Lower lobe of right lung (tissue), 2 donors: ENCODE results near the gene SAAL1. TPM values are rescaled to one million over a fixed set of nuclear protein-coding genes. Genes with fewer than 3 reads are reported as not detected.

Source experiments
- ATAC-seq, 2 donors: fragments of 200-7000 bp; cut with Tn5 transposase; one replicate each; pipeline ENCODE4 v1.9.1; 2020 to 2022; ENCODE audit warnings: mild to moderate bottlenecking in 2 of 2, moderate library complexity in 2 of 2
- DNase-seq: peaks from one replicate; pipeline ENCODE4 v3.0.0-alpha.2; 2020
- H3K27ac ChIP-seq: fragments of 200-600 bp; one replicate; pipeline ENCODE4 v1.8.0; 2022
- H3K27me3 ChIP-seq: fragments of 200-600 bp; one replicate; pipeline ENCODE4 v1.8.0; 2022; ENCODE audit warnings: low read depth
- H3K36me3 ChIP-seq: fragments of 200-600 bp; one replicate; pipeline ENCODE4 v1.8.0; 2022; ENCODE audit warnings: mild to moderate bottlenecking
- H3K4me1 ChIP-seq: fragments of 200-600 bp; one replicate; pipeline ENCODE4 v1.8.0; 2022
- H3K4me3 ChIP-seq: fragments of 200-600 bp; one replicate; pipeline ENCODE4 v1.8.0; 2022; ENCODE audit warnings: mild to moderate bottlenecking
- H3K9me3 ChIP-seq: fragments of 200-600 bp; one replicate; pipeline ENCODE4 v1.8.0; 2022
- intact Hi-C: fragments of 100-400 bp; cut with DNase I; formaldehyde crosslinking; loops from one replicate; pipeline ENCODE4 v1.11.0; 2022
- total RNA-seq: library from RNA; stranded (reverse); fragmentation: NEBNext Ultra II Directional; extraction: Animal tissue kit (Norgen Biotek cat#: 25700); gene quantifications from one replicate; pipeline ENCODE4 v1.2.1, GENCODE V29; 2021
- TF ChIP-seq, protein P1 (sequence below): fragments of 200-600 bp; IDR thresholded peaks from one replicate; pipeline ENCODE4 v1.8.0; 2022; ENCODE audit warnings: antibody characterized with exemption, mild to moderate bottlenecking
- donor health status: DM: no; HTN: yes; CAD: no; lungs with severe emphysema.

The SAAL1 gene
- total RNA-seq, 1 donor from 2014 or later = 9.5 TPM

DNA sequence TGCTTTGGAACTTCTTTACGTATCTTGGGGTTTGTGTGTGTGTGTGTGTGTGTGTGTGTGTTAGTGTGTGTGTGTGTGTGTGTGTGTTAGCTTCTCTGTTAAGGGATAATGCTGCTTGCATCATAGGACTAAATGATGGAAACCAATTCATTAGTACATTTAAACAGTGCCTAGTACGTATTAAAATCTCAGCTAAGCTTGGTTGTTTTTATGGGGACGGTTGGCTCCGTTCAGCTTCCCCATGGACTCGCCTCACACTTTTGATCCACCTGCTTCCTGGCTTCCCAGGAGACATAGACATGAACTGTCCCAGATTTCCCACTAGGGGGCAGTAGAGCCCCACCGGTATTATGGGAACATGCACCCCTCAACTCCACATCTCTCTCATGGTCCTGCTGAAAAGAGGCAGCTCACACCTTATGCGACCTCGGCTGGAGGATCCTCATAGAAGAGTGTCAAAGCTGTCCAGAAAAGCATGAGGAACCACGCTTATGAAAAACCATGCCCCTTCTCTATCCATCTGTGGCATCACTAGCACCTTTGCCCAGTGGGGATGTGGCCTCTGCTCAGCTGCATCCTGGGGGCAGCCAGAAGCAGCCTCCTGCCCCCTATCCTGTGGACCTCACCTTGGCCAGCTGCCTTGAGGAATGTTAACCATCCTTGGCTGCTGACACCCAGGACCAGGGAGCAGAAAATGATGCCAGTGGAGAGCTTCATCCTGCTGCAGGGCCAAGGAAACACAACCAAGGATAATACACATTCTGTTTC is 9.7 kb upstream of the SAAL1 start:
- TF ChIP-seq, protein P1, sequence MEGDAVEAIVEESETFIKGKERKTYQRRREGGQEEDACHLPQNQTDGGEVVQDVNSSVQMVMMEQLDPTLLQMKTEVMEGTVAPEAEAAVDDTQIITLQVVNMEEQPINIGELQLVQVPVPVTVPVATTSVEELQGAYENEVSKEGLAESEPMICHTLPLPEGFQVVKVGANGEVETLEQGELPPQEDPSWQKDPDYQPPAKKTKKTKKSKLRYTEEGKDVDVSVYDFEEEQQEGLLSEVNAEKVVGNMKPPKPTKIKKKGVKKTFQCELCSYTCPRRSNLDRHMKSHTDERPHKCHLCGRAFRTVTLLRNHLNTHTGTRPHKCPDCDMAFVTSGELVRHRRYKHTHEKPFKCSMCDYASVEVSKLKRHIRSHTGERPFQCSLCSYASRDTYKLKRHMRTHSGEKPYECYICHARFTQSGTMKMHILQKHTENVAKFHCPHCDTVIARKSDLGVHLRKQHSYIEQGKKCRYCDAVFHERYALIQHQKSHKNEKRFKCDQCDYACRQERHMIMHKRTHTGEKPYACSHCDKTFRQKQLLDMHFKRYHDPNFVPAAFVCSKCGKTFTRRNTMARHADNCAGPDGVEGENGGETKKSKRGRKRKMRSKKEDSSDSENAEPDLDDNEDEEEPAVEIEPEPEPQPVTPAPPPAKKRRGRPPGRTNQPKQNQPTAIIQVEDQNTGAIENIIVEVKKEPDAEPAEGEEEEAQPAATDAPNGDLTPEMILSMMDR = peak; percentile 82
- intact Hi-C loops = no loop called here
- H3K9me3 ChIP-seq = no peaks in the 10 kb centered on the region
- H3K36me3 ChIP-seq = no peaks in the 10 kb centered on the region
- H3K4me1 ChIP-seq = no peaks in the 10 kb centered on the region
- ATAC-seq = peak; percentile 90 to 92
- H3K27me3 ChIP-seq = peaks cover 9% of the 10 kb centered on the region
- DNase-seq = no peak
- H3K4me3 ChIP-seq = no peak overlapping the region
- no peak overlapping the region for H3K27ac ChIP-seq

DNA sequence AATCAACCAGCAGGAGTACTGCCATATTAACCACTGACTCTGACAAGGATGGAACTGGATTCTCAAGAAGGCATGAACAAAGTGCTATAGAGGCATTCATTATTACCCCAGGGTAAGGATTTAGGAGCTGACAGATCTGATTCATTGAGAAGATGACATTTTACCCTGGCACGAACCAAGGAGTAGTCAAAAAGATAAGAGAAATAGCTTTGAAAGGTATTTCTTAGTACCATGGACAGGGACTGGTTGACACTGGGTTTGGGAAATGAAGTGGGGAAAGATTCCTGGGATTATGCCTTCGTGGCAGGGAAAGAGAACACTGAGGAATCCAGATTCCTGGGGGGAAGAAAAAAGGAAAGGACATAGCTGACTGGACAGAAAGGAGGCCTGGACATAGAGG is 5.1 kb upstream of the SAAL1 start:
- DNase-seq (no peak), ATAC-seq (no peak)
- peaks cover 9% of the 10 kb centered on the region for H3K27me3 ChIP-seq
- H3K4me1 ChIP-seq = no peaks in the 10 kb centered on the region
- H3K27ac ChIP-seq = no peak overlapping the region
- TF ChIP-seq, protein P1 = no peak
- H3K36me3 ChIP-seq = no peaks in the 10 kb centered on the region
- H3K9me3 ChIP-seq = no peaks in the 10 kb centered on the region
- no peak overlapping the region for H3K4me3 ChIP-seq
- intact Hi-C loops = no loop called here

DNA sequence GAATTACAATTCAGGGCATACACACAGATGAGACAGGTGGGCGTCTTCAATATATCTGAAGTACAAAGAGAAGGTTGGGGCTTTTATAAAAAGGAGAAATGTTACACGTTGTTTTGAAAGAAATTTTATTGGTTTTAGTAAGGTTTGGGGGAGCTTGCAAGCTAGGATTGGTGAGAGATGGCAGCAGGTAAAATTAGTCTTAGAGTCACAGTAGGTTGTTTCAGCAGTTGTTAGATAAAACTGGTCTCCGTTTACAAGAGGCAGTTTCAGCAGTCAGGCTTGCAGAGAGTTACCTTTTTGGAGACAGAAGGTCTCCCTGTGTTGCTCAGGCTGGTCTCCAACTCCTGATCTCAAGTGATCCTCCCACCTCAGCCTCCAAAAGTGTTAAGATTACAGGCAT is 2.4 kb upstream of the SAAL1 start:
- Histone ChIP-seq H3K27ac (no peak overlapping the region), H3K36me3 (peaks cover 3% of the 10 kb centered on the region), H3K27me3 (no peaks in the 10 kb centered on the region), H3K4me3 (no peak overlapping the region), H3K4me1 (peaks cover 11% of the 10 kb centered on the region), H3K9me3 (no peaks in the 10 kb centered on the region)
- TF ChIP-seq, protein P1 = no peak
- DNase-seq = no peak
- ATAC-seq = no peak
- intact Hi-C loops = no loop called here

DNA sequence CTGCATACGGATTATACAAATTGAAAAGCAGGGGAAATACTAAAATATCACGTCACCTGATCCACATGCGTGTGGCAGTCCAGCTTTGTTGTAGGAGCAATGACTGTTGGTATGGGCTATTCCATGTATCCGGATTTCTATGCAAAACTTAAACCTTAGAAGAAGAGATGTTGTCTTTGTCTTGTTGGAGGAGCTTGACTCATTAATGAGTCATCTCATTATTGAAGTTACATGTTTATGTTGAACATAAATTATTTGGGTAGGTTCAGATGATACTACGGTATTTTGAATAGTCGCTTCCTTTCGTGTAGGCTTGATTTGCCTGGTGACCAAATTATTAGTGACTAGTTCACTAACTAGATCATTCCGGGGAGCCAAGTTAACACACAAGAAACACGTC is 806 bp upstream of the SAAL1 start:
- H3K9me3 ChIP-seq = no peaks in the 10 kb centered on the region
- ATAC-seq (no peak), DNase-seq (no peak)
- peaks cover 11% of the 10 kb centered on the region for H3K4me1 ChIP-seq
- no peak overlapping the region for H3K27ac ChIP-seq
- peak overlapping the region; percentile 89 for H3K4me3 ChIP-seq
- TF ChIP-seq, protein P1 = no peak
- intact Hi-C loops = no loop called here
- no peaks in the 10 kb centered on the region for H3K27me3 ChIP-seq
- H3K36me3 ChIP-seq = peaks cover 18% of the 10 kb centered on the region

DNA sequence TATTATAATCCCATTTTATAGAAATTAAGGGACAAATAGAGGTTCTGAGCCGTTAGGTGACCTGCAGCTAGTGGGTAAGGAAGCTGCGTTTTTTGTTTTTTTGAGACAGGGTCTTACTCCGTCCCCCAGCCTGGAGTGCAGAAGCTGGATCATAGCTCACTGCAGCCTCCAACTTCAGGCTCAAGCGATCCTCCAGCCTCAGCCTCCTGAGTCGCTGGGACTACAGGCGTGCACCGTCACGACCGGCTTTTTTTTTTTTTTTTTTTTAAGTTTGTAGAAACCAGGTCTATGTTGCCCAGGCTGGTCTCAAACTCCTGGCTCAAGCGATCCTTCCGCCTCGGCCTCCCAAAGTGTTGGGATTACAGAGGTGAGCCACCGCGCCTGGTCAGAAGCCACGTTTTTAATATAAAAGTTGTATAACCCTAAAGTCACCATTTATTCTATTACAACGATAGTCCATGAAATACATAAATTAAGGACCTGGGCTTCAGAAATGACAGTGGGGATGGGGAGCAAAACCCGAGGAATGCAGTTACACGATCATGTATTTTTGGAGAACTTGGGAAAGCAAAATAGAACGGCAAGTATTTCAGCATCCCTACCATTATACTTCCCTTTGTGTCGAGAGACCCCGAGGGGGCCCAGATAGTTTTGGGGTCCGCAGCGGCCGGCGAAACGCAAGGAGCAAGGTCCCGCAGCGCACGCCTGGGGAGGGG is 638 bp downstream of the SAAL1 start:
- DNase-seq (no peak), ATAC-seq (no peak)
- TF ChIP-seq, protein P1 = no peak
- Histone ChIP-seq H3K27me3 (no peaks in the 10 kb centered on the region), H3K4me3 (peak overlapping the region; percentile 89), H3K27ac (peak overlapping the region; percentile 73), H3K36me3 (peaks cover 29% of the 10 kb centered on the region), H3K9me3 (no peaks in the 10 kb centered on the region), H3K4me1 (peaks cover 11% of the 10 kb centered on the region)
- intact Hi-C loops = no loop called here
